Sigmoid colon (tissue), 7 donors: ENCODE data around the gene GP2. TPM values are rescaled to one million over a fixed set of nuclear protein-coding genes. Genes with fewer than 3 reads are reported as not detected.

Experiments
- DNase-seq: peaks from one replicate; pipeline ENCODE4 v3.0.0-alpha.2; 2019
- H3K27ac ChIP-seq, 4 donors: fragments of 200-600 bp; sonication (generic); one replicate each; pipeline ENCODE4 v1.5.1; 2016 to 2019; ENCODE audit warnings: mild to moderate bottlenecking in 1 of 4
- H3K27me3 ChIP-seq, 3 donors: fragments of 200-600 bp; sonication (generic); one replicate each; pipeline ENCODE4 v1.5.1; 2019; ENCODE audit warnings: mild to moderate bottlenecking in 1 of 3
- H3K36me3 ChIP-seq, 4 donors: fragments of 200-600 bp; sonication (generic); one replicate each; pipeline ENCODE4 v1.5.1; 2016 to 2019
- H3K4me1 ChIP-seq, 4 donors: fragments of 200-600 bp; sonication (generic); one replicate each; pipeline ENCODE4 v1.5.1; 2017 to 2019
- H3K4me3 ChIP-seq, 4 donors: fragments of 200-600 bp; sonication (generic); one replicate each; pipeline ENCODE4 v1.5.1; 2017 to 2019; ENCODE audit warnings: mild to moderate bottlenecking in 2 of 4, moderate library complexity in 1 of 4
- H3K9me3 ChIP-seq, 4 donors: fragments of 200-600 bp in 3 of 4; sonication (generic) in 3 of 4; one replicate each; pipeline versions ENCODE4 v1.5.1 to v1.6.1; 2013 to 2019
- EP300 ChIP-seq, 4 donors: sonication (generic); formaldehyde crosslinking; IDR thresholded peaks; one replicate each; pipeline ENCODE4 v1.6.1; 2017; ENCODE audit warnings: antibody characterized with exemption in 4 of 4
- POLR2A ChIP-seq, 2 donors: fragments of 450-650 bp; IDR thresholded peaks; one replicate each; pipeline ENCODE4 v1.6.1; 2016; ENCODE audit warnings: antibody characterized with exemption in 2 of 2, mild to moderate bottlenecking in 2 of 2, moderate library complexity in 2 of 2
- POLR2AphosphoS5 ChIP-seq, 4 donors: sonication (generic); formaldehyde crosslinking; IDR thresholded peaks; one replicate each; pipeline ENCODE4 v1.6.1; 2017; ENCODE audit warnings: antibody characterized with exemption in 4 of 4
- WGBS, 2 donors: extraction: QIAGEN DNeasy Blood & Tissue Kit; methylation state at CpG; one replicate each; pipeline ENCODE4 v1.1.7; 2013; 5-methylcytosine and 5-hydroxymethylcytosine counted together
- intact Hi-C: fragments of 100-400 bp; cut with DNase I; formaldehyde crosslinking; loops from one replicate; pipeline ENCODE4 v1.15.1; 2023
- polyA plus RNA-seq, 3 donors: library from polyadenylated mRNA; stranded (reverse); fragments of 200-250 nt; gene quantifications; one replicate each; pipeline ENCODE4 v1.2.3, GENCODE V29; 2013
- total RNA-seq, 4 donors: library from RNA; depleted of rRNA; stranded (reverse); fragments of >200 nt; gene quantifications; one replicate each; pipeline ENCODE4 v1.1.0, GENCODE V29; 2016
- TF ChIP-seq, protein P1 (sequence below), 4 experiments: fragments of 450-650 bp in 3 of 4; fragments of 200-600 bp in 1 of 4; IDR thresholded peaks; one replicate each; pipeline ENCODE4 v1.5.1; 2016 to 2019; ENCODE audit warnings: antibody characterized with exemption in 4 of 4, mild to moderate bottlenecking in 3 of 4, moderate library complexity in 2 of 4
- donor health status: healthy with polysubstance abuse.
- donor health status: Bipolar disorder and iron deficiency.
- donor health status: healthy.

GP2 gene
- total and polyA plus RNA-seq, 7 donors, result 1.0 to 12.0 (median 3.5) TPM; not detected in 4

DNA sequence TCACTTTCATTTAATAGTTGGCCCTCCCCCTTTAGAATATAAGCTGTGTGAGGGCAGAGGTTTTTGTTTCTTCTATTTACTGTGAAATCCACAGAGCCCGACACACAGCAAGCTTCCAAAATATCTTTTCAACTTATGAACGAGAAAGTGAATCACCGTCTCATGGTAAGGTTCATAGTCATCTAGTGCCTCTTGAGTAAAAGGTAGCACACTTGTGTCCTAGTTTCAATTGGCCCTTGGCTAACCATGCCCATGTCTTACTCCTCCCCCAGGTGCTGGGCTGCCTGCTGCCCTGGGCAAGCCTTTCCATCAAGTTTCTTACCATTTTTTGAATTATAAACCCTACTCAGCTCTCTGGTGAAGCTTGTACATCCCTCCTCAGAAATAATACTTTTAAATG lies 12.4 kb upstream of the GP2 start:
- H3K27me3 ChIP-seq, result peaks cover 0 to 2% (median 0%) of the 10 kb centered on the region in 3 donors
- 85 to 90% methylated on average over 3 of the region's 3 CpGs for WGBS, 2 donors
- no peaks in the 10 kb centered on the region for H3K4me1 ChIP-seq
- intact Hi-C loops, result no loop called here
- no peak overlapping the region for H3K27ac ChIP-seq
- no peaks in the 10 kb centered on the region for H3K9me3 ChIP-seq
- DNase-seq, result no peak
- TF ChIP-seq EP300 (IDR thresholded peaks at IDR 0.05), result no peak
- TF ChIP-seq, protein P1, sequence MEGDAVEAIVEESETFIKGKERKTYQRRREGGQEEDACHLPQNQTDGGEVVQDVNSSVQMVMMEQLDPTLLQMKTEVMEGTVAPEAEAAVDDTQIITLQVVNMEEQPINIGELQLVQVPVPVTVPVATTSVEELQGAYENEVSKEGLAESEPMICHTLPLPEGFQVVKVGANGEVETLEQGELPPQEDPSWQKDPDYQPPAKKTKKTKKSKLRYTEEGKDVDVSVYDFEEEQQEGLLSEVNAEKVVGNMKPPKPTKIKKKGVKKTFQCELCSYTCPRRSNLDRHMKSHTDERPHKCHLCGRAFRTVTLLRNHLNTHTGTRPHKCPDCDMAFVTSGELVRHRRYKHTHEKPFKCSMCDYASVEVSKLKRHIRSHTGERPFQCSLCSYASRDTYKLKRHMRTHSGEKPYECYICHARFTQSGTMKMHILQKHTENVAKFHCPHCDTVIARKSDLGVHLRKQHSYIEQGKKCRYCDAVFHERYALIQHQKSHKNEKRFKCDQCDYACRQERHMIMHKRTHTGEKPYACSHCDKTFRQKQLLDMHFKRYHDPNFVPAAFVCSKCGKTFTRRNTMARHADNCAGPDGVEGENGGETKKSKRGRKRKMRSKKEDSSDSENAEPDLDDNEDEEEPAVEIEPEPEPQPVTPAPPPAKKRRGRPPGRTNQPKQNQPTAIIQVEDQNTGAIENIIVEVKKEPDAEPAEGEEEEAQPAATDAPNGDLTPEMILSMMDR (IDR thresholded peaks at IDR 0.05), result no peak
- TF ChIP-seq POLR2AphosphoS5 (IDR thresholded peaks at IDR 0.05), result no peak
- TF ChIP-seq POLR2A (IDR thresholded peaks at IDR 0.05), result no peak
- H3K36me3 ChIP-seq, result no peaks in the 10 kb centered on the region
- no peak overlapping the region for H3K4me3 ChIP-seq

DNA sequence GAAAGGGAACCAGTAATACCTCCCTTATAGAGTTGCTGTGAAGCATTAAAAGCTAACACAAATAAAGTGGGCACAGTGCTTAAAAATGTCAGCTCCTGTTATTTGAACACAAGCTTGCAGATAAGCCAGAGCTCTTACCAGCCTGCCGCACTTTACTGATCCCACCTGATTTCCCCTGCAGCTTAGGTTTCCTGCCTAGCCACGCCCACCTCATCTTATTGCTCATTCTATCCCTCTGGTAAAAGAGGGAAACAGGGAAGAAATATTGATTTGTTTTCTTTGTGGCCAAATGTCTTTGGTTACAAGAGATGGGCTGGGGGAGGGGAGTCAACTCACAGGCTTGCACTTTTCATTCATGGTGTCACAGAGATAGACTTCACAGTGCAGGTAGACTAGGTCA lies 9.6 kb upstream of the GP2 start:
- Histone ChIP-seq H3K27ac (no peak overlapping the region), H3K9me3 (no peaks in the 10 kb centered on the region), H3K4me1 (no peaks in the 10 kb centered on the region), H3K4me3 (no peak overlapping the region), H3K36me3 (no peaks in the 10 kb centered on the region), H3K27me3 (peaks cover 0 to 4% (median 0%) of the 10 kb centered on the region in 3 donors)
- WGBS, 2 donors, result 60 to 71% methylated on average over 2 of the region's 2 CpGs
- TF ChIP-seq POLR2AphosphoS5 (IDR thresholded peaks at IDR 0.05) (no peak), POLR2A (IDR thresholded peaks at IDR 0.05) (no peak), EP300 (IDR thresholded peaks at IDR 0.05) (no peak)
- TF ChIP-seq, protein P1 (IDR thresholded peaks at IDR 0.05), result no peak
- no peak for DNase-seq
- intact Hi-C loops, result no loop called here

DNA sequence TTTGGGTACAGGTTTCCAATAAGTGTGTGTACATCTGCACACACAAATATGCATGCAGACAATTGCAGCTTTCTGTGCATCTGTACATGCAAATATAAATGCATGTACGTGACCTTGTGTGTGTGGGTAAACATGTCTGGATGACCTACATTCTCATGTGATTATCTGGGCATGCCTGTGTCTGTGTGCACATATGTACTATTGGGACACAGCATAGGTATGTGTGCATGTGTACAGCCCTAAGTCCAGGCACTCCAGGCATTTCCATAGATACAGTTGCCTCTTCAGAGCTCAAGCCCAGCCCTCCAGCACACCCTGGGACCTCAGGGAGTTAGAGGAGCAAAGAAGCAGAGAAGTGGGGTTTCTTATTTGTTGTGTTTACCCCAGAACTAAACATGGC lies 7.1 kb upstream of the GP2 start:
- H3K4me3 ChIP-seq, result no peak overlapping the region
- H3K27ac ChIP-seq, result no peak overlapping the region
- intact Hi-C loops, result no loop called here
- peaks cover 0 to 4% (median 0%) of the 10 kb centered on the region in 3 donors for H3K27me3 ChIP-seq
- H3K36me3 ChIP-seq, result no peaks in the 10 kb centered on the region
- WGBS, 2 donors, result 74 to 77% methylated on average over 1 of the region's 1 CpG
- TF ChIP-seq, protein P1 (IDR thresholded peaks at IDR 0.05), result no peak
- no peak for TF ChIP-seq POLR2AphosphoS5 (IDR thresholded peaks at IDR 0.05)
- TF ChIP-seq EP300 (IDR thresholded peaks at IDR 0.05), result no peak
- TF ChIP-seq POLR2A (IDR thresholded peaks at IDR 0.05), result no peak
- no peak for DNase-seq
- H3K9me3 ChIP-seq, result no peaks in the 10 kb centered on the region
- no peaks in the 10 kb centered on the region for H3K4me1 ChIP-seq

DNA sequence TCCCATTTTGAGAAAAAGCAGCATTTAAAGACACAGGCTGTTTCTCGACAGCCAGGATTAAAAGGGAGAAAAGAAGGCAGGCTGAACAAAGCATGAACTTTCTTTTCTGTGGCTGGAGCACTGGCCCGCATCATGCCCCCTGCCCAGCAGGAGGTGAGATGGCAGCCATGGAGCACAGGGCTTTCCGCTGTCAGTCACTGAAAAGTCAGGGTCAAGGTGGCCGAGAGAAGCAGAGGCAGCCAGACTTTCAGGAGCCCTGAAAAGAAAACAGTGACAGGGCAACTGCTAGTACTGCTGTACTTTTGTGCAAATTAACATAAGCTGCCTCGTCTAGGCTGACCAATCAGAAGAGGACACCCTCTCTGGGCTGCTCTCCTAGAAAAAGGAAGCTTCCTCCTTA lies 5.8 kb upstream of the GP2 start:
- no peak overlapping the region for H3K4me3 ChIP-seq
- 64 to 68% methylated on average over 5 of the region's 5 CpGs for WGBS, 2 donors
- intact Hi-C loops, result no loop called here
- no peak overlapping the region for H3K27ac ChIP-seq
- H3K27me3 ChIP-seq, result peaks cover 0 to 4% (median 0%) of the 10 kb centered on the region in 3 donors
- no peaks in the 10 kb centered on the region for H3K9me3 ChIP-seq
- TF ChIP-seq EP300 (IDR thresholded peaks at IDR 0.05), result no peak
- no peaks in the 10 kb centered on the region for H3K36me3 ChIP-seq
- no peaks in the 10 kb centered on the region for H3K4me1 ChIP-seq
- no peak for DNase-seq

DNA sequence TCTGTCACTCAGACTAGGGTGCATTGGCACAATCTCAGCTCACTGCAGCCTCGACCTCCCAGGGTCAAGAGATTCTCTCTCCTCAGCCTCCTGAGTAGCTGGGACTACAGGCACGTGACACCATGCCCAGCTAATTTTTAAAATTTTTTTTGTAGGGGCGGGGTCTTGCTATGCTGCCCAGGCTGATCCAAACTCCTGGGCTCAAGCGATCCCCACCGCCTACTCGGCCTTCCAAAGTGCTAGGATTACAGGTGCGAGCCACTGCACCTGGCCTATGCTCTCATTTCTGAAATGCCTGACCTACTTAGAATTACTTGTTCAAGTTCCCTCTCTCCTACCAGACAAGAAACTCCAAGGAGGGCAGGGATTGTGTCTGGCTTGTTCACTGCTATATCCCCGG lies 5.1 kb upstream of the GP2 start:
- intact Hi-C loops, result no loop called here
- Histone ChIP-seq H3K9me3 (no peaks in the 10 kb centered on the region), H3K27ac (no peak overlapping the region), H3K27me3 (peaks cover 0 to 4% (median 0%) of the 10 kb centered on the region in 3 donors), H3K4me3 (no peak overlapping the region), H3K4me1 (no peaks in the 10 kb centered on the region), H3K36me3 (no peaks in the 10 kb centered on the region)
- no peak for DNase-seq
- WGBS, 2 donors, result 91 to 93% methylated on average over 8 of the region's 8 CpGs
- TF ChIP-seq POLR2A (IDR thresholded peaks at IDR 0.05), result no peak
- no peak for TF ChIP-seq POLR2AphosphoS5 (IDR thresholded peaks at IDR 0.05)
- TF ChIP-seq EP300 (IDR thresholded peaks at IDR 0.05), result no peak
- TF ChIP-seq, protein P1 (IDR thresholded peaks at IDR 0.05), result no peak
